NCI-H1694 (cell line): Measurements from ENCODE around the gene MARCHF6.
"Not testable (repeated sequence)": the region's sequence is repeated elsewhere in the genome, so short reads cannot be mapped to it uniquely, and the experiment has no call there.

ENCODE experiments used
- DNase-seq: peaks from one replicate; lab custom pipeline; 2025; lab: John Stamatoyannopoulos, UW

MARCHF6 gene

DNA sequence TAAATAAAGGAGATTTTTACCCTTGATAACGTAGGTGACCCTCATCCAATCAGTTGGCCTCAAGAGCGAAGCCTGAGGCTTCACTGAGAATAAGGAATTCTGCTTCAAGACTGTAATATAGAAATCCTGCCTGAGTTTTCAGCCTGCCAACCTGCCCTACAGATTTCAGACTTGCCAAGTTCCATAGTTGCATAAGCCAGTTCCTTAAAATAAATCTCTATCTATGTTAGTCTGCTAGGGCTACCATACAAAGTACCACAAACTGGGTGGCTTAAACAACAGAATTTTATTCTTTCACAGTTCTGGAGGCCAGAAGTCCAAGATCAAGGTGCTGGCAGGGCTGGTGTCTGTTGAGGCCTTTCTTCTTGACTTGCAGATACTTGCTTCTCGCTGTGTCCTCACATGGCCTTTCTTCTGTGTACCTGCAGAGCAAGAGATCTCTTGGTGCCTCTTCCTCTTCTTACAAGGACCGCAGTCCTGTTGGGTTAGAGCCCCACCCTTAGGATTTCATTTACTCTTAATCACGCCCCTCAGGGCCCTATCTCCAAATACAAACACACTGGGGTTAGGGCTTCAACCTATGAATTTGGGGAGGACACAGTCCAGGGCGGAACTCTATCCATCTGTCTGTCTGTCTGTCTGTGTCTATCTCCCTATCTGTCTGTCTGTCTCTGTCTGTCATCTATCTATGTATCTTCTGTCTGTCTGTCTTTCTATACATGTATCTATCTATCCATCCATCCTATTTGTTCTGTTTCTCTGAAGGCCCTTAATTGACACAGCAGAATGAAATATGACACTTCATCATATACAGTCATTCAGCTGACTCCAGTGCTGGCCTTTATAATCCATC, 28.8 kb upstream of the MARCHF6 start:
- no peak for DNase-seq

DNA sequence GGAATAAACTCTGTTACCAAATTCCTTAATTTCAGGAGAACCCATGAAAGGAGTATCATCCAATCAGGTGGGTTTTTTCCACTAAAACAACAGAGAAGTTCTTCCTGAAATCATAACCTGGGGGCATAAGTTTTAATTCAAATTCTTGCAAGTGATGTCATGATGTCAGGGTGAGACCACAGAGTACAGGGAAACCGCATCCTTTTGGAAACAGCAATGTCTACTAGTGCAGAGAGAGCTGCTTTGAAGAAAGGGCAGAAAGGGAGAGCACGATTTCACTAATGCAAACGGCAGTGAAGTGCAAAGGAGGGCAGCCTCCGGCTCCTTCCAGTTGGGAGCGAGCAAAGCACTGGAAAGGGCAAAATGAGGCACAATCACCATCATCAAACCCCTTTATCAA, 25.2 kb upstream of the MARCHF6 start:
- DNase-seq, result no peak

DNA sequence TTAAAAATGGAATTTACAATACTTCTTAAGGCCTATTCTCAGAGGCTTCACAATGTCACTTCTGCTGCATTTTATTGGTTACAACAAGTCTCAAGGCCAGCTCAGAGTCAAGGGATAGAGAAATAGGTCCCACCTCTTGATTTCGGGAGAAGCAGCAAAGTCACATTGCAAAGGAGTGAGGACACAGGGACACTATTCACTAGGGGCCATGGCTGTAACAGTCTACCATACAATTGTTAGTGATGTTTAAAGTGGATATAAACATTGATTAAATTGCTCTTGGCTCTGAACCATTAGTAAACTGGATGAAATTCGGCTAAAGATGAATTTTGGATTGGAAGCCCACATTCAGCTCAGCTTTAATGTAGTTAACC, 24.1 kb upstream of the MARCHF6 start:
- DNase-seq, result no peak

GRCh38 chr5:10329820-10330481, 23.5 kb upstream of the MARCHF6 start:
- DNase-seq, result no peak

- no peak for DNase-seq
Measured at GRCh38 chr5:10330511-10331230, 22.8 kb upstream of the MARCHF6 start.

- peak; percentile 98 for DNase-seq
Measured at GRCh38 chr5:10331341-10331796, 22.1 kb upstream of the MARCHF6 start.

DNA sequence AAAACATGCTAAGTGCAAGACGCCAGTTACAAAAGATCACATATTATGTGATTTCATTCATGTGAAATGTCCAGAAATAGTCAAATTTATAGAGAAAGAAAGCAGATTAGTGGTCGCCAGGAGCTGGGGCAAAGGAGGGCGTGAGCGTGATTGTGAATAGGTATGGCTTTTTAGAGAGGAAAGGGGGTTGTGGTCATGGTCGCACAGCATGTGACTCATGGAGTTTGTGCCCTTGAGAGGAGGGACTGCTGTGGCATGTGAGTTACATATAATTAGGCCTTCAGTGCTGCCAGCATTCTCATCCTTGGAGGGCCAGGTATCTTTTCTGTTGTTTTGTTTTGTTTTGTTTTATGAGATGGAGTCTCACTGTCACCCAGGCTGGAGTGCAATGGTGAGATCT, 21.2 kb upstream of the MARCHF6 start:
- no peak for DNase-seq

DNA sequence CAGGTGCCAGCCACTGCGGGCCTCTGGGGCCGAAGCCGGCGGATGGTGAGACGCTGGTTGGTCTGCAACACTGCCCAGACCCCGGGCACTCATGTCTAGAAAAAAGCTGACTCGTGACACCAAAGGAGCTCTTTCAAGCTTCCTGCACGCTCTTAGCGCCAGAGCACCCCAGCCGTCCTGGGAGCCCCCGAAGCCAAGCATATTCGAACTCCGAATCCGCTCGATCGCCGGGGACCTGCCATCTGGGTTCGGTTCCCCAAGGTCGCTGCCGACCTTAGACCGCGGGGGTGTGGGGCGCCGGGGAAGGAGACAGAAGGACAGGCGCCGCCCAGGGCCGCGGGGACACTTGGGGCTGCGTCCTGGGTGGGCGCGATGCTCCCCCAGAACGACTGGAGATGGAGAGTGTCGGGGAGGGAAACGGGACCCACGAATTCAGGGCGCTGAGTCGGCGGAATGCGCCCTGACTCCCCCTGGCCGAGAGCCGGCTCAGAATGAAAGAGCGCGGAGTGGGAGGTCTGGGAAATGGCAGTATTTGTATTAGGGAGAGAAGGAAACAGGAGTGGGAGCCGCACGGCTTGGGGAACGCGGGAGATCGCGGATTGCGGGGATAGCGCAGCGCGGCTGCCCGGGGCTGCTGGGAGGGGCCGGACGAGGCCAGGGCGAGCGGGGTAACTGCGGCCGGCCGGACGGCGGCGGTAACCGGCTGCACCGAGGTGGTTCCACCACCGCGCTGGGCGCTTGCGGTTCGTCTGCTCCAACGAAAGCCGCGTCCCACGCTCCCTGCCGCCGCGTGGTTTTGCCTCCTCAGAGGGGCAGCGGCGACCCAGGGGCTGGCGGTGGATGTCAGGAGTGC, 20.1 kb upstream of the MARCHF6 start:
- DNase-seq, result no peak

DNA sequence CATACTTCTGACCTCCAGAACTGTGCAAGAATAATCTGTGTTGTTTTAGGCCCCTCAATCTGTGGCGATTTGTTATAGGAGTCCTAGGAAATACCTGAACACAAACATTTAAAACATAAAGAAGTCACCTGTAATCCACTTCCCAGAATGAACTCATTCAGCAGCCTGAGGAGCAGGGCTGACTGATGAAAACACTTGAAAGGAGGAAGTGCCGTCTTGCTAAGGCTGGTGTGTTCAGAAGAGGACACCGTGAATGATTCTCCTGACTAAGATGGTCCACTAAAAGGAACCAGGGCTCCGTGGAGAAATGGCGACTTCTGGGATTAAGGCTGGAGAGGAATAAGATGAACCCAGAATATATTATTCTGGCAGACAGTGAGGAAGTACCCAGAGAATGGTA, 18.7 kb upstream of the MARCHF6 start:
- no peak for DNase-seq

- no peak for DNase-seq
Measured at GRCh38 chr5:10335711-10336470, 17.6 kb upstream of the MARCHF6 start.

GRCh38 chr5:10337107-10337506, 16.4 kb upstream of the MARCHF6 start:
- no peak for DNase-seq

- no peak for DNase-seq
Measured at GRCh38 chr5:10337986-10338385, 15.5 kb upstream of the MARCHF6 start.

GRCh38 chr5:10338686-10339057, 14.8 kb upstream of the MARCHF6 start:
- no peak for DNase-seq

GRCh38 chr5:10339058-10339811, 14.3 kb upstream of the MARCHF6 start:
- no peak for DNase-seq

- DNase-seq, result no peak
Measured at GRCh38 chr5:10339958-10340357, 13.5 kb upstream of the MARCHF6 start.

GRCh38 chr5:10343486-10343885, 10.0 kb upstream of the MARCHF6 start:
- no peak for DNase-seq

DNA sequence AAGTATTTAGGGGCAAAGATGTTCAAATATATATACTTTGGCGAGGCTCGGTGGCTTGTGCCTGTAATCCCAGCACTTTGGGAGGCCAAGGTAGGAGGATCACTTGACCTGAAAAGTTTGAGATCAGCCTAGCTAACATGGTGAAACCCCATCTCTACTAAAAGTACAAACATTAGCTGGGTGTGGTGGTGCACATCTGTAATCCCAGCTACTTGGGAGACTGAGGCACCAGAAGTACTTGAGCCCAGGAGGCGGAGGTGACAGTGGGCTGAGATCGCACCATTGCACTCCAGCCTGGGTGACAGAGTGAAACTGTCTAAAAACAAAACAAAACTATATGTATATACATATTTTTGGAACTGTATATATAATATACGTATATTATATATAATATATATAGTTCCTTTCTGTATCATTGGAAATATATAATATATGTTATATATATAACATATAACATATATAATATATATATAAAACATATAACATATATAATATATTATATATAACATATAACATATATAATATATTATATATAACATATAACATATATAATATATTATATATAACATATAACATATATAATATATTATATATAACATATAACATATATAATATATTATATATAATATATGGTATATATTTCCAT, 8.9 kb upstream of the MARCHF6 start:
- DNase-seq, result not testable (repeated sequence)

- DNase-seq, result no peak
Measured at GRCh38 chr5:10348258-10348657, 5.2 kb upstream of the MARCHF6 start.

GRCh38 chr5:10351199-10351905, 2.1 kb upstream of the MARCHF6 start:
- DNase-seq, result peak; percentile 64
